HG03575 (cell line): ENCODE data around the gene HDAC7.

Experiments used
- ATAC-seq: cut with Tn5 transposase; IDR thresholded peaks from one replicate; pipeline ENCODE4 v1.9.1; 2021; ENCODE audit not compliant: unreplicated experiment, insufficient number of reproducible peaks, low FRiP score; ENCODE audit errors: extremely low read depth

The HDAC7 gene

DNA sequence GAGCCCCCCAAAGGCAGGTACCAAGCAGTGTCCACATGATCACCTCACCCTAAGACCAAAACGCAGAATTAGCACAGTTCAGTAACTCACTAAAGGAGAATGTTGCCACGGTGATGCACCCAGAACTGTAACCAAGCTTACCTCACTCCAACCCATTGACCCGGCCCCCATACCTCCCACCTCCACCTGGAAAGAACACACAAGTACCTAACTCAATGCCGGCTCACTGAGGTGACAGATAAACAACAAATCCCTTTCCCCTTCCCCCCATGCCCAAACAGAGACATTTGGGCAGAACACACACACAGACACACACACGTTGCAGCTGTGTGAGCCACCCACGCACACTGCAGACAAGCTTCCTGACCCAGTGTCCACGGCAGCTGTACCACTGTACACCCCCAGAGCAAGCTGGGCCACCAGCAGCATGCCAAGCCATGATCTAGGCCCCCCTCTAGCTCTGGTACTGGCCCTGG is 62.3 kb downstream of the HDAC7 start:
- ATAC-seq: no peak

DNA sequence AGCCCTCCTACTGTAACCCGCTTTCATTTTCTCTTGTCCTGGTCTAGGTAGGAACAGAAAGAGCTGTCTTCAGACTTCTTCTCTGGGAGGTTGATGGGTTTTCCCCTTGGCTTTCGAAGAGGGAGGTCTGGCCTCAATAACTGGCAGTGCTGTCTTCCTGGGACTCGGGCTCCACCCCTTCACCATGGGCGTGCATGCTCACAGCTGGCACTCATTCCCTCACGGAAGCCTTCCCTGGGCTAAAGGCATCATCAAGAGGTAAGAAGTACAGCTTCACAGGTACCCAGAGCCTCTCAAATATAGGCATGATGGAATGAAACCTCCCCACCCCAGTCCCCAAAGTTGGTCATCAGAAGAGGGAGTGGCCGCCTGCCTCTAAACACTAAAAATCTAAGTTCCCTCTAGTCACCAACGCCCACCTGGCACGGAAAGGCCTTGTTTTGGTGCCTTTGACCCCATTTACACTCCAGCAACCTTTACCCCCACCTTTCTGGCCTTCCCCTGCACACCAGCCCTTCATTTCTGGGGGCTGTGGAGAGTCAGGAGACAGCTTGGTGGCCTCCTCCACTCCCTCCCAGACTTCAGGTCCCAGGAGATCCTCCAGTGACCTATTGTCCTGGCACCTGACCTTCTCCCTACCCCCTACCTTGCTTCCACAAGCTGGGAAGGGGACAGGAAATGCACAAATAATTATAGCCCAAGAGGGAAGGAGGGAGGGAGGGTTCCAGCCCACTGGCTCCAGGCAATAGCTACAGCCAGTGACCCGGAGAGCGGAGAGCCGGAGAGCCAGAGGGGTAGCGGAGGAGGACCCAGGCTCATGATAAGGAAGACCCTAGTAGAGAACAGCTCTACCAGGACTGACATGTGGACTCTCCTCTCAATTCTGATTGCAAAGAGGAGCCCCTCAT is 63.8 kb downstream of the HDAC7 start:
- ATAC-seq: no peak

DNA sequence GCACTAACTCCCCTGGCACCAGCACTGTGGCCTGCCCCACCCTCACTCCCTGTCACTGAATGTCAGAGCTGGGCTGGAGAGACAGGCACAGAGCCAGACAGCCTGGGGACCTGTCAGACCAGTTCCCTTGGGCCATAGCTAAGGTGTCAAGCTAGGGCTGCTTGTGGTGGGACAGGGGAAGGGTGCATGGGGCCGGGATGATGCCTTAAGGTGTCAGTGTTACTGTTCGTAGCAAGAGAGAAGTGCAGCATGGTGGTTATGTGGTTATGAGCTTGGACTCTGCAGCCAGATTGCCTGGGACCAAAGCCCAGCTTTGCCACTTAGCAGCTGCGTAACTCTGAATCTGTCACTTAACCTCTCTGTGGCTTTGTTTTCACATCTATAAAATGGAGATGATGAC is 64.8 kb downstream of the HDAC7 start:
- ATAC-seq: no peak

DNA sequence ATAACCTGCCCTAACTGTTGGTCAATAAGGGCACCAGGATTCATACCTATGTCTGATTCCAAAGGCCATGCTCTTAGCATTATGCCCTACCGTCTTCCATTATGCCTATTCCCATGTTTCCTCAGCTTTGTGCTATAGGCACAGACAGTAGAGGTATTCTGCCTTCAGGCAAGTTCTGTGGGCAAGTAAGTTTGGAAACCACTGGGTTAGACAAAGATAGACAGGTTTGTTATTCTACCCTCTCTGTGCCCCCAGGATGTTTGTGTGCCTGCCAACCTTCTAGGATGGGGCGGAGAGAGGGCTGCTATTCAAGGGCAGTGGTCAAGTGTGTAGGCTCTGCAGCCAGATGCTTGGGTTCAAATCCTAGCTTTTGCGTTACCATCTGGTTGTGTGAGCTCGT is 65.6 kb downstream of the HDAC7 start:
- ATAC-seq: no peak

DNA sequence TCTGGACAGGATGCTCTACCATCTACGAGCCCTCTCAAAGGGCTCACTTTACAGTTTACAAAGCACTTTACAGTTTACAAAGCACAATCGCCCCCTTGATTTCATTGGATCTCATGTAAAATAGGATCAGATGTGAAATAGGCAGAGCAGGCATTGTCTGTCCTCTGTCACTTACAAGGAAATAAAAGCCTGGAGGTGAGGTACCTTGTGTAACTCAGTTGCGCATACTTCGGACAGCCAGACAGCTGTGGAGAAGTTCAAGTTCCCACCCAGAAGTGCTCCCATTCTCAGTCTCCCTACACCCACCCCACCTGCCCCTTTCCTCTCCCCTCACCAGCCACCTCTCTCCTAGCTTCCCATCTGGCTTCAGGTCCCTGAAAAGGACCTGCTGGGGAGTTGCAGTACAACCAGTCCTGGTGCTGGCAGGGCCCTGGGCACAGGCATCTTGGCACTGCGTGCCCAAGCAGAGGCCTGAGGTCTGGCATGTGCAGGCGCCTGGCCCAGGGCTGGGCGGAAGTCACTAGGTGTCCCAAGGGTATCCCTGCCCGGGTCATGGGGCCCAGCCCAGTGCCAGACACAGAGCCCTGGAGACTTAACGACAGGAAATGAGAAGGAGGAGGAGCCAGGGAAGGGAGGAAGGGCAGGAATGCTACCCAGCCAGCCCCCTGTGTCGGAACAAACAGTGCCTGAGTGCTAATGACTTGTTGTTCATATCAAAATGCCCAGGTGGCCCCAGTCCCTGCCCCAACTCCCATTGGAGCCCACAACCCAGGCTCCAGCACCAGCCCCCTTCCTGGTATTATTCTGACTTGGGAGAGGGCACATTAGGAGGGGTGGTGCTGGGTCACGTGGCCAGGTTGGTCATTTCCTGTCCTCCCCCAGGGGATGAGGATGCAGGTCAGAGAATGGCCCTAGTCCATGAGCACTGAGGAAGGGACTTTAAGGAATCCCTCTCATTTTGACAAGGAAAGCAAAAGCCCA is 66.4 kb downstream of the HDAC7 start:
- ATAC-seq: no peak

DNA sequence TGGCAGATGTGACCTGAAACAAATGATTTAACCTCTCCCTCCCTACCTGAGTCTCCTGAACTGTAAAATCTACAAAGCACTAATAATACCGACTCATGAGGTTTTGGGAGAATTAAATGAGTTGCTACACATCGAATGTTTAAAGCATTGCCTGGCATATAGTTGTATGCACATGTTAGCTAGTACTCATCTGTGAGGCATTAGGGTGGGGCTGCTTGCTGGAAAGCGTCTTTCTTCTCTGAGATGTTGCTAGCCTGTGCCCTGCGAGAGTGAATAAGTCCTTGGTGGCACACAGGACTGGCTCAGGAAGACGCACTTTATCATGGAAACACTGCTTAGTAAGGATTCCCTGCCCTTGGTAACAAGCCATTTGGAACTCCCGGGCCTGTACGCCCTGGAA is 67.2 kb downstream of the HDAC7 start:
- no peak for ATAC-seq

DNA sequence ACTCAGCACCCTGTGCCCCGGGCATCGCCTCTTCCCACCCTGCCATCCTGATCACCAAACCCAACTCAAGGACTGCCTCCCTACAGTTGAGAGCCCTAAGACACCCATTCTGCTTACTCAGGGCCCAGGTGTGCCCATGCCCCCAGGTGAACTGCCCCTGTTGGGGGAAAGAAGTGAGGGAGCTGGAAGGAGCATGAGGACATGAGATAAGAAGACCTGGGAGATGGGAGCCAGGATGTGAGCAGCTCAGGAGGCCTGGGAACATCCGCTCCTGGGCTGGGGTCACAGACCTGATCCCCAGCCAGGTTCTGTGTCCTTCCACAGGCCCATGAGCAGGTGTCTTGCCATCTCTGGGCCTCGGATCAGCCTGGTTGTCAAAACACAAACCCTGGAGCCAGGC is 67.6 kb downstream of the HDAC7 start:
- no peak for ATAC-seq

DNA sequence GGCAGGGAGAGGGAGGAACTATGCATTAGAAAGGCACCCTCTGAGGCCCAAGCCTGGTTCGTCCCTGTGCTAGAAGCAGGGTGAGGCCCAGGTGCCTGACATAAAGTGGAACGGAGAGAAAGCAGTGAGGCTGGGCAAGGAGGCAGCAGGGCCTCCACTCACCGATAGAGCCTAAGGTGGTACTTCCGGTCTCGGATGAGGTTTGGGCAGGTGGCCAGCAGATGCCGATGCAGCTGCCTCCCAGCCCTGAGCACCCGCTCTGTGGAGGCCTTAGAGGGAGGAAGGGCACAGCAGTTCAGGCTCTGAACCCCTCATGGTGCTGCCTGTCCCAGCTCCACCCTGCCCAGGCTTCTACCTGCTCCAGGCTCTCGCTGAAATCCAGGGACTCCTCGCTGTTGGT is 68.1 kb downstream of the HDAC7 start:
- ATAC-seq: no peak

DNA sequence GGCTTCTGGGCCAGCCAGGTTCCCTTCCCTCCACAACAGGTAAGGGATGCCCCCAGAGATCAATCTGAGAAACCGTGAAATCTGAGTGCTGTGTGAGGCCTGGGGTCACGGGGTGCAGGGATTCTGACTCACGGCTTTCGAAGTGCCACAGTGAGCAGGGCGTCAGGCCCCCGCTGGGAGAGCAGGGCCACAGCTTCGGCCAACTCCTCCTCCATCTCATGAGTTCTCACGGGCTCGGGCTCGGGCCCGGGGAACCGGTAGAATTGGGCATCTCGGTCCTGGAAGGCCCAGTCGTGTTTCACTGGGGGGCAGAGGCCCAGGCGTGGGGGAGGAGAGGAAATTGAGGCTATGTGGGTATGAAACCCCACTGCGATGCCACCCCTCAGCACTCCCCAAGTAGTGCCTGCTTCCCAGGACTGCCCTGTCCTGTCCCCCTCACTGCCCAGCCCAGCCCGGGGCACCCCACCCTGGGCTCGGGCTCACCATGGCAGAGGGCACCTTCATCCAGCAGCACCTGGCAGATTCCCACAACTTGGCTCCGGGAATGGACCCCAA is 68.7 kb downstream of the HDAC7 start:
- no peak for ATAC-seq

DNA sequence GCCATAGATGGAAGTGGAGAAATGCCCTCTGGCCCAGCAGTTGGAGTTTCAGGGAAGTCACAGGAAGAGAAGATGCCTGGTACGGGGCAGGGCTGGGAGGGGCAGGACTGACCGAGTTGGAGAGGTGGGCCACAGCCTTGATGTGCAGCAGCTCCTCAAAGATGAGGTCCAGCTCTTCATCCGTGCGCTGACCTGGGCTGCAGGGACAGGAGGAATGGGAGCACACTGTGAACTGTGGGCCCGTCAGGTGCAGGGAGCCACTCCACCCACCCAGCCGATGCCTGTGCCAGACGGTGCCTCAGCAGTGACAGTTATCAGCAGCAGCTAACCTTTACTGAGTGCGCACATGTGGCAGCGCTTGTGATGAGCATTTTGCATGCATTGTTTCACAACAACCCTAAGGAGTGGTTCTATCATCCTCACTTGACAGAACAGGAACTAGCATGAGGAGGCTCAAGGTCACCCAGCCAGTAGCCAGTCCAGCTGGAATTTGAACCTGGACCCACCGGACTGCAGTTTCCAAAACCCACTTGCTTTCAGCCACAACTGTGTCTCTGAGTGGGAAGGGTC is 69.4 kb downstream of the HDAC7 start:
- no peak for ATAC-seq

DNA sequence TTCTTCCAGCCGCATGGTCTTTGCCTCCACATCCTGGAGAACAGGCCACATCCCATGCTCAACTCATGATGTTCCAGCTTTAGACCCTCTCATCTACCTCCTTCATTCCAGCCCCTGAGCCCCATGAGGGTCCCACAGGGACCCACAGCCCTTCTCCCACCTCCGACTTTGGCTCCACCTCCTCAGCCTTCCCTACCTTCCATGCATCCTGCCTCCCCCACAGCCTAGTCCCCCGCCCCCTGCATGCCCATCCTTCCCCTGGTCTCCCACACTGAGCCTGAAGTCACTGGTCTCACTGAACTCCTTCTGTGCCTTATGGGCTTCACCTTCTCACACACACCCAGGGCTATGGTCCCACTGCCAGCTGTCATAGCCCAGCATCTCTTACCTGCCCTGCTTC is 70.8 kb downstream of the HDAC7 start:
- no peak for ATAC-seq

DNA sequence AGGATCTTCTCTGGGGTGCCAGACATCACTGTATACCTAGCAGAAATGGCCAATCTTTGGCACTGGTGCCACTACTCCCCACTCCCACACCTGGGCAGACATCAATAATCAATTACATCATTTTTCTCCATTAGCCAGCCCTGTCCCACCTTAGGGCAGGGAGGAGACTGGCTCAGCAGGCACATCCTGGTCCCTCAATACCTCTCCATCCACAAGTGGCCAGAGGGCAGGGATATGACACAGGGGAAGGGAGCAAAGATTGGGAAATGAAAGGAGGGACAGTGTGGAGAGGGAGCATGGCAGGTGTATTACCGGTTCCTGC is 71.2 kb downstream of the HDAC7 start:
- no peak for ATAC-seq

DNA sequence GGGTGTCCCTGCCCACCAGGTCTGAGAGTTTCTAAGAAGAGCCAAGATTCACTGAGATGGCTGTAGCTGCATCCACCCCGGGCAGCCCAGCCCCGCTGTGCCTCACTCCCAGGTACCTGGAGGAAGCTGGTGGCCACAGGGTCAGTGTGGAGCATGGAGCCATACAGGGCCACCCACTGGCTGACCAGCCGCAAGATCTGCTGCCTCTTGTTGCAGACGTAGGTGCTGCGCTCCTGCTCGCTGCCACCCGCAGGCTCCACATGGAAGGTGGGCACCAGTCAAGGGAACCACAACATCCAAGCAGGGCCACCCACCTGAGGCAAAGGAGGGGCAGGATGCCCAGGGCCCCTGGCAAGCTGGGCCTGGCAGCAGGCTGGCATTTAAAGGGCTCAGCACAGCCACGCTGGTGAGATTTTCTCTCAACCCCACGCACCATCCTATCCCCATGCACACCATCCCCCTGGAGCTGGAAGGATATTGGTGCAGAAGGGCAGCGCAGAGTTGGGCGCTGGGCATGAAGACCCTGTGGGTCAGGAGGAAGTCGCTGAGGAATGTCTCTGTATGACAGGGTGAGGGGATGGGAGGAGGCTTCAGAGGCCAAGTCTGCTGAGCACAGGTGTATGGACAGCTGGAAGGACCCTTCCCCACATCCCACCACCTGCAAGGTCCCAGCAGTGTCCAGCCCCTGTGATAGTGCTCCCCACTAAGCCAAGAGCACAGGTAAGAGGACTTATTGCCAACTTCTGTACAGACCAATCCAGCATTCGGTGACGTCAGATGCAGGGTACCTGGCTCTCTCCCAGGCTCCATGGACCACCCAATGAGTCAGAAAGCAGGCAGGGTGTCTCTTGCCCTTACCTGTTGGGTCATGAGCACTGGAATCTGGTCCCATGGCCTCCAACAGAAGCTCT is 71.9 kb downstream of the HDAC7 start:
- ATAC-seq: no peak

DNA sequence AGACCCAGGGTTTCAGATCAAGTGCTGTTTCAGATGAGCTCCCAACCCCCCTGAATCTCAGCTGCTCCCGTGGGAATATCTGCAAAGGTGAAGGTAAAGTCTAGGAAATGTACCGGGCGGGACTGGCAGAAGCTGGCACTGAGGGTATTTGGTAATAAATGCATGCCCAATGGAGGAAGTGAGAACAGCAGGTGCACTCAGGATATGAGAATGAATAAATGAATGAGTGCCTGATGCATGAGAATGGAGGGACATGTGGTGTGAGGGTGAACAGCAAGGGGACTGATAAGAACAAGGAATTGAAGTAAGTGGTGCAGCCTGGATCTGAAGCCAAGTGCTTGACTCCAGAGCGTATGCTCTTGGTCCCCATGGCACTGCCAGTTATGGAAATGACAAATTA is 72.6 kb downstream of the HDAC7 start:
- no peak for ATAC-seq

DNA sequence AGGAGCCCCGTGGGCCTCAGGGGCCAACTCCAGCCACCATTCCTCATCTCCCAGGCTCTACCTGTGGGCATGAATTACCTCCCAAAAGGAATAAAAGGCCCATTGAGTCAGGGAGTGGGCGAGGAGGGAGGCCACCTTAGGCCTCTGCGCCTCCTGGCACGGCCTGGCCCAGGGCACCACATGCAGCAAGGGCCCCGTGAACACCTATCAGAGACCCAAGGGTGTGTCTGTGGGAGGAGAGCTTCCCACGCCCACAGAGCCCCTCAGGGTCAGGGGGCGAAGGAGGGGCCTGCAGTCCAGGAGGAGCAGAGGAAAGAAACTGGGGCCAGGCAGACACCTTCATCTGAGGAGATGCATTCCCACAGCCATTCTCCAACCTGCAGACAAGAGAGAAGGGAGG is 73.2 kb downstream of the HDAC7 start:
- ATAC-seq: no peak

DNA sequence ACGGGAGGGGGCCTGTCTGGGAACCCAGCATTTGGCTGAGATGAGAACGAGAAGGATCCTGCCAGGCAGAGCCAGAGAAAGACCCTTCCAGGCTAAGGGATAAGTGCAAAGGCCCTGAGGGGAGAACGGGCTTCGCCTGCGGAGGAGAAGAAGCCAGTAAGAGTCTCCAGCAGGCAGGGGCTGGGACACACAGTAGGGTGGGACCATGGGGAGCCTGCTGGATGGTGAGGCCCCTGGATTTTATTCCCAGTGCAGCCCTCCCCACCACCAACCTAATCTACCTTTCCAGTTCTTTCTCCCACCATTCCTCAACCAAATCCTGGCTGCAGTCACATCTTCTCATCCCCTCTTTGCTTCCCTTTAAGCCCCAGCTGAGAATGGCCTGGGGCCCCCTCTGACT is 73.6 kb downstream of the HDAC7 start:
- no peak for ATAC-seq

DNA sequence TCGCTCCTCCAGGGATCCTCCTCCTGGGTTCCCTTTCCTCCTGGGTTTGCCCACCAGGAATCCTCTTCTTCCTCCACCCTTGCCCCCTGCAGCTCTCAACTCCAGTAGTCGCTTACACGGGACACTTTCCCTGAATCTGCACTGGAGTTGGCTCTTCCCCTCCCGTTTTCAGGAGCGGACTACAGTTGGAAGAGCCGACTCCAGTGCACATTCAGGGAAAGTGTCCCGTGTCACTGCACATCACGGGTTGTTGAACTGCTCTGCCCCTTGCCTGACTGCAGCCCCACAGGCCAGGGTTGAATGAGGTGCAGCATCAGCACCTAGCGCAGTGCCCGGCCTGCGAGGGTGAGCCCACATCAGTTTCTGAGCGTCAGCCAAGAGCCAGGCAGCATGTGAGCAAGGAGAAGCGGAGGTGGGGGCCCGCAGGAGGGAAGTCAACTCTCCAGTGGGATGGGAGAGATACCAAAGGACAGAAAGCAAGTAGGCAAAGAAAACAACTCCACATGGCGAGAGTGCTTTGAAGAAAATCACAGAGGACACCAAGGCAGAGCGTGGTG is 74.1 kb downstream of the HDAC7 start:
- ATAC-seq: no peak

DNA sequence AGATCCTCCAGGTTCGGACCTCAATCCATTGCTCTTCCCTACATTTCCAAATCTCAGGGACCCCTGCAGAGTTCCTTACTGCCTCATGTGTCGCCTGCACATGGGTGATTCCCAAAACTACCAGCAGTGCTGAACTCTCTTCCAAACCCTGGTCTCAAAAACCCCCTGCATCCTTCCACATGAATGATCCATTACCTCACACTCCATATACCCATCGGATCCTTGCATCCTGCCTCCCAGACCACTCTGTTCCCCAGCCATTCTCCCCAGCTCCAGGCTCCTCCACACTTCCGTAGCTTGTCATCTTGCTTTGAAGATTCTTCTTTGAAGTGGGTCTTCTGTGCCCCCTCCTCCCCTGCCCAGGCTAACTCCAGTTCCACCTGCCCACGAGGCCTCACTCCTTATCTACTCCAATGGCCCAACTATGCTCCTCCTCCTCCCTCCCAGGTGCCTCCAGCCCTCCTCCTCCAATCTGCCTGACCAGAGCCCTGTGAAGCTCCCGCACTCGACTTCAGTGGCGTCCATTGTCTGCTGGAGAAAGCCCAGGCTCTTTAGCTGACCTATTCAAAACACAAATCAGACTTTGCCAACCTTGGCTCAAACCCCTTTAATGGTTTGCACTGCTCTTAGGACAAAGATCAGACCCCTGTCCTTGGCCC is 74.8 kb downstream of the HDAC7 start:
- no peak for ATAC-seq
